ENCODE measurements around the gene TNS3.
A peak's percentile ranks its signal among the peaks of the same experiment; 100 is the strongest.

TNS3 gene

GRCh38 chr7:47335557-47336471 lies 246.1 kb downstream of the TNS3 start:
- no peak for DNase-seq

DNA sequence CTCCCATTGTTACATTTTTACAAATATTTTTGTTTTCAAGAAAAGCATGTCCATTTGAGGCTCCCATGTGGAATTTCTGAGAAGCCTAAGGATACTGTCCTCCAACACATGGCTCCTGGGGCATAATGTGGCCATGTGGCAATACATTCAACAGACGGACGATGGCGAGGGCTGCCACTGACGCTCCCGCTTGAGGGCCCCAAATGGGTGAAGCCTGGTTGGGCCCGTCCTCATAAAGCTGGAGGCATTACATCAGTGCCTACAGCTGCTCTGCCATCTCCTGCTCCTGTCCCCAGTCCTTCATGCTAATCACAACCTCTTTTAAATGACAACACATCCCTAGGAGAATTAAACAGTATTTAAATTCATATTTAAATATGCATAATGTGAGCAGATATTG lies 246.8 kb downstream of the TNS3 start:
- DNase-seq, result no peak

GRCh38 chr7:47333959-47334358 lies 248.0 kb downstream of the TNS3 start:
- DNase-seq, result no peak

- DNase-seq, result no peak
Measured at GRCh38 chr7:47333554-47333887, 248.4 kb downstream of the TNS3 start.

DNA sequence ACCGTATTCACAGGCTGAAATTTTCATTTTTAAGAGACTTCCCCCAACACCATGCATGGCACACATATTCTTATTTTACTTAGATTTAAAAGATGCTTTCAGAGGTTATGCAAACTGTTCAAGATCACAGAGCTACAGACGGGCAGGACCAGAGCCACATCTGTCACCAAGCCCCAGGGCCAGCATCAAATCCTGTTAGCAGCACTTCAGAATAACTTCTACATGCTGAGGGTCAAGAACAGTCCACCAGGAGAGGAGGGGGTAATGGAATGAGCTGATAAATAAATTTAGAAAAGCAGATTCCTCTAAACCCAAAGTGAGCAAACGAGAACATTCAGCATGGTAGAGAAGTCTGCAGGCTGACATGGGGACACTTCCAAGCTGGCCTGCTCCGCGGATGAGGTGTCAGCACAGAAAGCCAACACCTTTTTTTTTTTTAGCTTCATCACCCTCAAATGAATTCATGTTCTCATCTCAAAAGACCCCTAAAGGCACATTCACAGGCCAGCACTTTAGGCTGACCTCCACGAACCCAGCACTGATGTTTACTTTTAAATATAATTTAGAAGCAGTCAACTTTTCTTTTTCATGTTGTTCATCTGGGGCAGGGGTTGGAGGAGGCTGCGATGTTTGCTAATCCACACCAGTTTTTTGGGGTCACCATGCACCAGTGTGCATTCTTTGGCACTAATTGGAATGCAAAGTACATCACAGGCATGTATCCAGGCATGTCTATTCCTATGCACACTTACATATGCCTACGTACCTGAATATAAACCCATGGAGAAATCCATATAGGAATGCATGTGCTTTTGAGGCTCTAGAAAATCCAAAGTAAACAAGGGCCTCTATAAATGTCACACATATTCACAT lies 249.0 kb downstream of the TNS3 start:
- DNase-seq, result no peak

DNA sequence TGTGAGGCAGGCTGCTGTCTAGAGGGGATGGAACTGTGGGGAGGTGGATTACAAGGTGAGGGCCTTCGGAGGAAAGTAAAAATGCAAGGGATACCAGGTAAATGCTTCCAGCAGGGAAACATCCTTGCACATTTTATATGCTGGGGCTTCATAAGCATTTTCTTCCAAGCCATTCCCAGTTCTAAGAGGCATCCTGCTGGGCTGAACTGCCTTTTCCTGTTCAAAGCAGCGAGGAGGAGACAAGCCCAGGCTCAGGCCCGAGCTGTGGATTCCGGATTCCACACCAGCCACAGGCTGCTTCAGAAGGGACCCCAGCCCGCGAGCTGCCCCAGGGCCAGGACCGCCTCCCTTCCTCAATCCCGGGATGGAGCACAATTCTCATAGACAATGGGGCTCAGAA lies 249.7 kb downstream of the TNS3 start:
- DNase-seq, result no peak

DNA sequence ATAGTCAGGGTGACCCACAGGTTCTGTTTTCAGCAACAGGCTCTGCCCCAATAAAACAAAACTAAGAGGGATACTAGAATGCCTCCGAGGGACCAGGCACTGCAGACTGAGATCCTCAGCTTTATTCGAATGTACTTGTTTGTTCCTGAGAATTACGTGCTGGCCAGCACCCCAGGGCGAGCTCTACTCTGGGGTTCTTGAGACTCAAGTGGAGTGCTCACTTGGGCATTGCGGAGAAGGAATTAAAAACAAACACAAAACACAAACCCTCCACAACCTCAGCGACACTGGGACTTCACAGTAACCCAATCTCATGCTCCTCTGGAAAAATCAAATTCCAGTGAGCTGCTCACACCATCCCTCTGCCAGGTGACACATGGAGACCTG lies 250.7 kb downstream of the TNS3 start:
- DNase-seq, result no peak

DNA sequence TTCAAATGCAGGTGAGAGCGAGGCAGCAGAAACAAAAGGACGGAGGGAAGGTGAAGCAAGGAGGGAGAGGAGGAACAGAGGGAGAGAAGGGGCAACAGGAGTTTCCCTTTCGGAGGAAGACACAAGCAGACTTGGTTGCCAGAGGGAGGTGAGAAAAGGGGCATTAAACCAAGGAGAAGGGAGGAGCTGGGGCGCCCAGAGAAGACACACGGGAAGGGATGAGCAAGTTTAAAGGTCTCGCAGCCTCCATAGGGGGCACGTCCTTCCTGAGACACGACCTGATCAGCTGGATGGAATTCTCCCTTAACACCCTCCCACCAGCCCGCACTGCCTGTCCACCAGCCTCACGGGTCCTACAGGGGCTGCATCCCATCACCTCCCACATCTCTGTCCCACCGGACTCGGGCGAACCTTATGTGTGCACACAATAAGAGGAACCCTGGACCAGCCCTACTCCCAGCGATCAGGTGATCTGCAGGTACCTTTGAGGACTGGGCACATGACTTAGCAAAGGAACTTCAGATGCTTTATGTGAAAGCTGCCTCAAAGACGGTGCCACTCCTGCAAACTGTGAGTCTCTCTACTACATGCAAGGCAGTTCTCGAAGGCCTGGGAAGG lies 251.2 kb downstream of the TNS3 start:
- DNase-seq, result no peak

- no peak for DNase-seq
Measured at GRCh38 chr7:47330026-47330425, 251.9 kb downstream of the TNS3 start.

DNA sequence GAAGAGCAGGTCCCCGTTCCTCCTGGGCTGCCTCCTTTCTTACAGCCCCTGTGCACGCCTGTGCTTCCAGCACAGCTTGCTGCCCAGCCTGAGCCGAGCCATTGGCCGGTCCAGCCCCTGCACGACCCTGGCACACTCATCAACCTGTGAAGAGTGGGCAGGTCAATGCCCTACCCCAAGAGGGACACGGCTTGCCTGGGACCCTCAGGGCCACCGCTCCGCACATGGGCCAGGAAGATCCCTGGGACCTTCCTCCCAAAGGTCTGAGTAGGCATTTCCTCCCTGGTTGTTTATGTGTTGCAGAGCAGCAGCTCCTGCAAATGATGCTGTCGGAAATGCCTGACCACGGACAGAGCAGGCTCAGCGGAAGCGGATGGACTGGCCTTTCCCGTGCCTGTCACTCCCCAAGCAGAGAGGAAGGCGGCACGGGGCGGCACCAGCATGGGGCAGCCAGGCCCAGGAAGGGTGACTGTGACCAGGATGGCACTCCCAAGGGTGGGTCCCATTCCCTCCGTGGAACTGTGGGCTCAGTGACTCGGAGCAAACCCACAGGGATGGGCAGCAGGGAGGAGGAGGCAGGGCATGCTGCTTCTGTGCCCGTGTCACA lies 252.5 kb downstream of the TNS3 start:
- no peak for DNase-seq

DNA sequence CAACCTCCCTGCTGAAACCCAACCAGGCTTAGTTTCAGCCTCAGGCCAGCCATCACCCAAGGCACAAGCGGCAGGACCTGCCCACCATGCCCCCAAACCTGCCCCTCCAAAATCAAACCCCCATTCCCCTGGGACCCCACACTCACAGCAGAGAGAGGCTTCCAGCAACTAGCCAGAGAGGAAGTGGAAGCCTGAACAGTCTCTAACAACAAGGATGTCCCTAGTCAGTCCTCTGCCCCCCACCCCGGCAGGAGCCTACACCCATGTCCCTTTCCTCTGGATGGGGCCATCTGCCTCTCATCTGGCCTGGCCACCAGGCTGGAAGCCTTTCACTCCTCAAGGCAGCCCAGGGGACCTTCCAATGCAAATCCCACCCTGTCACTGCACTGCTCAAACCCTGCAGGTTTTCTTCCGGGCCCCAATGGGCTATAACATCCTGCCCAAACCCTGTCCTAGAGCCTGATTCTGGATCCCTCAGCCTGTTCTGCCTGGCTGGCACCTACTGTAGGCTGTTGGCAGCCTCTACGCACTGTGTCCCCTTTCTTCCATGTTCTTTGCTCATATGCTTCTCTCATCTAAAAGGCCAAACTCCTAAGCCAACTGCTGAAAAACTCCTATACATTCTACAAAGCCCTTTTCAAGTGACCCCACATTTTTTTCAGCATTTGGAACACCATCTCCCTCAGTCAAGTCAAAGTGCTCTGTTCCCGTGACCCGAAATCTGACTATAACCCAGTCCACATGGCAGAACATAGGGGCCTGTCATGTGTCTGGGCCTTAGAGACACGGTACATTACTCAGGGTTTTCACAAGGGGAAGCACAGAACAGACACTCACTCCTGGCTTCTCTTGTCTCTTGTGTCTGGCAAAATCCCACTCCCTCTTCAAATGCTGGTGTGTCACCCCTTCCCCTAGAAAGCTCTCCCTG lies 253.3 kb downstream of the TNS3 start:
- no peak for DNase-seq

GRCh38 chr7:47327698-47328391 lies 254.1 kb downstream of the TNS3 start:
- peak; percentile 48 for DNase-seq

DNA sequence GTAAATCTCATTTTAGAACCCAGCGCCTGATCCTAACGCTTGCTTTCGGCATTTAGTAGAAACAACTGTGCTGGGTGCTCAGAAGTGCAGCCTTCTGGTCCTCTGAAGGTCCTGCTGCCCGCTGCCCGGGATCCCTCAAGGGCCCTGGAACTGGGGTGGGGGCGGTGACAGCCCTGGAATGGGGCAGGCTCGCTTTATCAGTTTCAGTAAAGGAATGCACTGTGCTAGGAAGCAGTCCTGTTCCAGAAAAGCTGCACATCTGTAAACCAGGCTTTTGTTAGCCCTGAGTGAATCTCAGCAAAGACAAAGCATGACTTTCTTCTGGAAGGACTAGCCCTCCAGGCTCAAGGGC lies 254.6 kb downstream of the TNS3 start:
- no peak for DNase-seq

- no peak for DNase-seq
Measured at GRCh38 chr7:47326808-47327207, 255.1 kb downstream of the TNS3 start.

DNA sequence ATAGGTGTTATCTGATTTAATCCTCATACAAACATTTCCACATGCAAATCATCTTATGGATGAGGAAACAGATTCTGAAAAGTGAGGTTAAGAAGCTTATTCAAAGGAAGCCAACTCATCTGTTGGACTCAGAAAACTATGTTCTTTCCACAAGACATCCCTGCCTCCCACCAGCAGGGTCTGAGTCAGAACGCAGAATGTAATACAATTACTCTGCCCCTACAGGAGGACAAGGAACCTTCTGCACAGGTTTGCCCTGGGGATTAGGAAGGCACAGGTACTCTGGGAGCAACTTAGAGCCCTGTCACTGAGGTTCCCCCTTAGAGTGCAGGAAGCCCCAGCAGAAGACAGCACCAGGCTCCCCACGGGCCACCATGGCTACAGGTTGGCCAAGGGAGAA lies 255.7 kb downstream of the TNS3 start:
- no peak for DNase-seq

DNA sequence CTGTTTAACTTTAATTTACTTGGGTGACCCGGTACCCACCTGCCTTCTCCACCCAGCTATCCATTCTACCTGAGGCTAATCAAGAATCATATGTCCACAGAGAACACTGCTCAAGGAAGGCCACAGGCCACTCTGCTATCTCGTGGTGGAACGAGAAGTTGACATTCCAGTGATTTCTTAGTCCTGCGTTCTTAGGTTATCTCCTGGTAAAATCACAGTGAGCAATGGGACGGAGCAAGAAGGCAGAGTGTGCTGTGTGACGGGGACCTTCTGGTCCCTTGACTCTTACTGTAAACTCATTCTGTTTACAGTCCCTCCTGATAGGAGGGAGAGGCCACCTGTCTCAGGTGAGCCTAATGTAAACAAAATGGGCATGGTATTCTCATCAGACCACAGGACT lies 256.6 kb downstream of the TNS3 start:
- no peak for DNase-seq

DNA sequence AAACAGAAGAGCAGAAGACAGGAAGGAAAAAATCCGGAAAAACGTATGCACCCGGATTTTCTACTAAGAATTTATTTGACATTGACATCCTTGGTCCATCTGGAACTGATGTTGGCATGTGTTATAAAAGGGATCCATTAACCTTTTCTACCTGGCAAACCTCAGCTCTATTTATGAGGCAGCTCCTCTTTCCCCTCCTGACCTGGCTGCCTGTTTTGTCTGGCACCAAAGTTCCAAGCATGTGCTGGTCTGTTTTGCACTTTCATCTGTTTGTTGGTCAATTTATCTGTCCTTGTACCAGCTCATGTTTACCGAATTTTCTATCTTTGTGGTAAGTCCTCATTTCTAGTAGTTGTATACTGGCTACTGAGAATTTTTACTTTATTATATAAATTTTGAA lies 258.0 kb downstream of the TNS3 start:
- no peak for DNase-seq

DNA sequence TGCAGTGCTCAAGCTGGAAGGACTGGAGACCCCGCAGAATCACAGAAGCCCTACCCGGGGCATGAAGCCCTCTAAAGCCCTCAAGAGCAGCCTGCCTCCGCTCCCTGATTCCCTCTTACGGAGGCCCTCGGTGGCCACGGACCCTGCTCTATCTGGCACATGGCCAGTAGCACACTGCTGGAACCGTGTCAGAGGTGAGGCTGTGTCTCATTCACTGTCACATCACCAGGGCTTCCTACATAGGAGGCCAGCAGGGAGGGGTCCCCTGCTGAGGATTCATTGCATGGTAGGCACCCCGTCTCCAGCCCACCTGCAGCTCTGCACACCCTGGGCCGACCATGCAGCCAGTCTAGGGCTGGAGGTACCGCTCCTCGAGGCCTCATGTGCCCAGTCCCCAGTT lies 259.2 kb downstream of the TNS3 start:
- DNase-seq, result no peak

DNA sequence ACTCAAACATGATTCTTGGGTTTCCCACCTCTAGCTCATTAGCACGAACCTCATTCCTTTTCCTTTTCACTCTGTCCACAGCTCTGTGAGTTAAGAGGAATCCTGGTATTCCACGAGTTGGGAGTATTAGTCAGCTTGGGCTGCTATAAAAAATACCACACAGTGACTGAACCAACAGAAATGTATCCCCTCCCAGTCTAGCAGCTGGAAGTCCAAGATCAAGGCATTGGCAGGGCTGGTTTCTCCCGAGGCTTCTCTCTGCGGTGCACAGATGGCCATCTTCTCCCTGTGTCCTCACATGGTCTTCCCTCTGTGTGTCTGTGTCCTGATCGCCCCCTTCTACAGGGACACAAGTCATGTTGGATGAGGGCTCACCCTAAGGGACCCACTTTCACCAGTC lies 261.6 kb downstream of the TNS3 start:
- DNase-seq, result no peak

GRCh38 chr7:47318395-47319182 lies 263.3 kb downstream of the TNS3 start:
- no peak for DNase-seq

DNA sequence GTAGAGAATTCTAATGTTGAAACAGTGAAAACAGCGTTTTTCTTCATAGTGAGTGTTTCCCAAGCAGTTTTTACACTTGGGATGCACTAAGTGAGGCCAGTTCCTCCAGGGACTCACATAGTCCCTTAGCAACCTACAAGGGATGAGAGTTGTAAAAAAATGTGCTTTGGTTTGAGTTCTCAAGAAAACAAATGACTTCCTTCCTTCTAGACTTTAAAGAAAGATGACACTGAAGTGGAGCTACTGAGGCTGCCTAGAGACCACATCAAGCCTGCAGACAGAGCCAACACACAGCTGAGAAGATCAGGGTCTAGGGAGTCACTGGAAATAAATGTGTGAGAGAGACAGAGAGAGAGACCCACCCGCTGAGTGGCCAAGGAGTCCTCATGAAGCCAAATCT lies 264.4 kb downstream of the TNS3 start:
- no peak for DNase-seq

All from NCI-H510A (cell line).